HG03103 (cell line): ENCODE data around the gene DCAF7.

ENCODE experiments used
- ATAC-seq: cut with Tn5 transposase; IDR thresholded peaks from one replicate; pipeline ENCODE4 v1.9.1; 2021; ENCODE audit warnings: low read depth; ENCODE audit not compliant: unreplicated experiment

Gene DCAF7, protein sequence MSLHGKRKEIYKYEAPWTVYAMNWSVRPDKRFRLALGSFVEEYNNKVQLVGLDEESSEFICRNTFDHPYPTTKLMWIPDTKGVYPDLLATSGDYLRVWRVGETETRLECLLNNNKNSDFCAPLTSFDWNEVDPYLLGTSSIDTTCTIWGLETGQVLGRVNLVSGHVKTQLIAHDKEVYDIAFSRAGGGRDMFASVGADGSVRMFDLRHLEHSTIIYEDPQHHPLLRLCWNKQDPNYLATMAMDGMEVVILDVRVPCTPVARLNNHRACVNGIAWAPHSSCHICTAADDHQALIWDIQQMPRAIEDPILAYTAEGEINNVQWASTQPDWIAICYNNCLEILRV

DNA sequence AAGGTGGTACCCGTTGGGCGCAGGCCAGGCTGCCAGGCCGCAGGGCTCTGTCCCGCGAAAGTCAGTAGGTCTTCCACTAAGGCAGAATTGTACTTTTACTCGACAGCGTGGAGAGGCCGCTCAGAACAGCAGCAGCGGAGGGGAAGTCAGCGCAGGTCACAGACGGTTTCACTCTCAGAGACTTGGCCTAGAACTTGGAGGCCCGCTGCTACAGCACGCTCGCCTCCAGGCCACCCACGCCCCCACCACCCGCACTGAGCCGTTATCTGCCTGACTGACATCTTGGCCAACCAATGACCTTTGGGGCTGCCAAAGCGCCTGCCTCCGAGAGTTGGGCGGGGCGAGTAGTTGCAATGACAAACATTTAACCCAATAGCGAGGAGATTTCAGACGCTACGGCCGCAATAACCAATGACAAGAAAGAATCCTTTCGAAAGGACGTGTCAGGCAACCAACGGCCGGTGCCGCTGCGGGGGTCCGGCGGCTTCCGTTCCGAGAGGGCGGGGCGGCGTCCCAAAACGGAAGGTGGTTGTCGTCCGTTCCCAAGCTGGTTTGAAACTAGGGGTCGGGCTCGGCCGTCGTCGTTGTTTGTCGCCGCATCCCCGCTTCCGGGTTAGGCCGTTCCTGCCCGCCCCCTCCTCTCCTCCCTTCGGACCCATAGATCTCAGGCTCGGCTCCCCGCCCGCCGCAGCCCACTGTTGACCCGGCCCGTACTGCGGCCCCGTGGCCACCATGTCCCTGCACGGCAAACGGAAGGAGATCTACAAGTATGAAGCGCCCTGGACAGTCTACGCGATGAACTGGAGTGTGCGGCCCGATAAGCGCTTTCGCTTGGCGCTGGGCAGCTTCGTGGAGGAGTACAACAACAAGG is at the start of gene DCAF7:
Gene DCAF7 (plus strand): TSS at position 532 of the 871 bp plus-strand sequence. CDS start 201 bp downstream, at position 733.
- peak; percentile 91 for ATAC-seq

- ATAC-seq = no peak
Measured at GRCh38 chr17:63500543-63501390, 49.5 kb upstream of the DCAF7 start.

DNA sequence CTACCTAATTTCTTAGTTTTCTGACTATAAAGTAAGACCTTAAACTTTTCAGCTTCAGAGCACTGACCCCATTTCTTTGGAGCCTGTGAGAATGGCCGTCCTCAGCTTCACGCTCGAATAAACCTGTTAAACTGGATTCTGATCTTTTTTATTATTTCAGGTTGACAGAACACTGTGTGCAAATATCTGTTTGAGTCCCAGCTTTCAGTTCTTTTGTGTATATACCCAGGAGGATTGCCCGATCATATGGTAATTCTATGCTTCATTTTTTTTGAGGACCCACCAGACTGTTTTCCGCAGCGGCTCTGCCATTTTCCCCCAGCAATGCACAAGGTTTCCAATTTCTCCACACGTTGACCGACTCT is 47.0 kb upstream of the DCAF7 start:
- ATAC-seq = no peak

DNA sequence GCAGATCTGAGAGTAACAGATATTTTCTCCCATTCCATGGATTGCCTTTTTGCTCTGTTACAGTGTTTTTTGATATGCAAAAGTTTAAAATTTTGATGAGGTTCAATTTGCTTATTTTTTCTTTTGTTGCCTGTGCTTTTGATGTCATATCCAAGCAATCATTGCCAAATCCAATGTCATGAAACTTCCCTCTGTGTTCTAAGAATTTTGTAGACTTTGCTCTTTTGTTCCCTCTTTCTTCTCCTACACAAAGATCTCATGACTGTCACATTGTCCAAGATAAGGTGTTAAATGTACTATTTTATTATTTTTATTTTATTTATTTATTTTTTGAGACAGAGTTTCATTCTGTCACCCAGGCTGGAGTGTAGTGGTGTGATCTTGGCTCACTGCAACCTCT is 46.0 kb upstream of the DCAF7 start:
- ATAC-seq = no peak

- ATAC-seq = no peak
Measured at GRCh38 chr17:63505341-63505740, 44.9 kb upstream of the DCAF7 start.

DNA sequence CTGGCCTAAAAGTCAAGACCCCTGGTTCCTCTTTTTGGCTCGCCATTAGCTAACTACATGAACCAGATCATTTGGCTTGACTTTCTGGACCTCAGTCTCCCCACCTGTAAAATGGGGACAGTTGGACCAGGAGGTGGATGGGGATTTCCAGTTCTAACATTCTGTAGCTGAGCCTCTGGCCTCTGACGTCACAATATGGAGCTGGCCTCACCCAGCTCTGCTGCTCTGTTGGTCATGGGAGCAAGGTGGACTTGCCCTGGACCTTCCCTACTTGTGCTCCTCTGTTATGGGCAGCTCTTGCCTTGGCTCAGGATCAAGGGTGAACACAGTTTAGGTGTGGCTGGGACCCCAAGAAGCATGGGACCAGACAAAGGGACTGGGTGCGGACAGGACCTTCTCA is 43.6 kb upstream of the DCAF7 start:
- no peak for ATAC-seq

DNA sequence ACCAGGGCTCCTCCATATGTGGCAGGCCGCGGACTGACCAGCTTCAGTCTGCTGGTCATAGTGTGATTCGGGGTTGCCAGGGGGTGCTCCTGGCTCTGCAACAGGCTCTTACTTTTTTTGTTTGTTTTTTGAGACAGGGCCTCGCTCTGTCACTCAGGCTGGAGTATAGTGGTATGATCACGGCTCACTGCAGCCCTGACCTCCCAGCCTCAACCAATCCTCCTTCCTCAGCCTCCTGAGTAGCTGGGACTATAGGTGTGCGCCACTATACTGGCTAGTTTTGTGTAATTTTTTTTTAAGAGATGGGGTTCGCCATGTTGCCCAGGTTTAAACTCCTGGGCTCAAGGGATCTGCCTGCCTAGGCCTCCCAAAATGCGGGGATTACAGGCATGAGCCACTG is 38.9 kb upstream of the DCAF7 start:
- no peak for ATAC-seq

- ATAC-seq = no peak
Measured at GRCh38 chr17:63512388-63512787, 37.9 kb upstream of the DCAF7 start.

GRCh38 chr17:63512896-63513644 is 37.2 kb upstream of the DCAF7 start:
- ATAC-seq = no peak

DNA sequence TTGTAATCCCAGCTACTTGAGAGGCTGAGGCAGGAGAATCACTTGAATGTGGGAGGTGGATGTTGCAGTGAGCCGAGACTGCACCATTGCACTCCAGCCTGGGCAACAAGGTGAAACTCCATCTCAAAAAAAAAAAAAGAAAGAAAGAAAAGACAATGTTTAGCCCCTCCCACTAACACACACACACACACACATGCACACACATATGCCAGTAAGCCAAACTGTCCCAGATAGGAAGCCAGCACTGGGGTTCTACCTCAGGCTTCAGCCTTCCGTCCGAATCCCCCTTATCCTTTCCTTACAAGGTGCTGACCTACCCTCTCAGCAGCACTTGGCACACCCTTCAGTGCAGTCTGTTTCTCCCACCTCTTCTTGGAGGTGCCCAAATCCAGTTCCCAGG is 35.8 kb upstream of the DCAF7 start:
- ATAC-seq = no peak

DNA sequence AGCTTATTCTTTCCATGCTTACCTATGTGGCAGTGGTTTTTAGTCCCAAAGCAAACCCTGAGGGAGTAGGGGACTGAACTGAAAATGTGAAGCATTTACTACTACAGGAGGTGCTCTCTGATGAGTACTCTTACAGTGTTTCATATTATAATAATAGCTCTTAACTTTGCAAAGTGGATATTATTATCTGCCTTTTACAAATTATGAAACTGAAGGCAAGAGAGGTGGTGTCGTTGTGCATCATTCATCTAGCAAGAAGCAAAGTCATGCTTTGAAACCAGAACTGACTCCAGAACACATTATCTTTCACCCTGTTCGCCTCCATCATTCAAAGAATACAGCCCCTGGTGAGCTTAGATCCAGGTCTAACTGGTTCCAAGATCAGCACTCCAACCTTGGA is 35.3 kb upstream of the DCAF7 start:
- no peak for ATAC-seq

DNA sequence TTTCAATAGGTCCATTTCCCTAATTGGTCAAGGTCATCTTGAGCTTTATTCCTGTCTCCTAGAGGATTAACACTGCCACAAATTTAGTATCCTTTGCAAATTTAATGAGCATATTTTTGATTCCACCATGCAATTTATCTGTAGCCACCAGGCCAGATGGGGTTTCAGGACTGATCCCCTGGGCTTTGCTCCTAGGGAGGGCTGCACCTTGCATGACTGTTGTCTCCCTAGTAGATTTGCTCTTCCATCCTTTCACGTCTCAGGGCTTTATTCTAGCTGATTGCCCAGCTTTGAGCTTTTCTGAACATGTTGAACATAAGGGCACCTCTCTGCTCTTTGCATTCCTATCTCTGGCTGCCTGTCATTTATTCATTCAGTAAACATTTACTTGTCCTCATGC is 34.9 kb upstream of the DCAF7 start:
- ATAC-seq = no peak

- no peak for ATAC-seq
Measured at GRCh38 chr17:63516910-63517824, 33.1 kb upstream of the DCAF7 start.

DNA sequence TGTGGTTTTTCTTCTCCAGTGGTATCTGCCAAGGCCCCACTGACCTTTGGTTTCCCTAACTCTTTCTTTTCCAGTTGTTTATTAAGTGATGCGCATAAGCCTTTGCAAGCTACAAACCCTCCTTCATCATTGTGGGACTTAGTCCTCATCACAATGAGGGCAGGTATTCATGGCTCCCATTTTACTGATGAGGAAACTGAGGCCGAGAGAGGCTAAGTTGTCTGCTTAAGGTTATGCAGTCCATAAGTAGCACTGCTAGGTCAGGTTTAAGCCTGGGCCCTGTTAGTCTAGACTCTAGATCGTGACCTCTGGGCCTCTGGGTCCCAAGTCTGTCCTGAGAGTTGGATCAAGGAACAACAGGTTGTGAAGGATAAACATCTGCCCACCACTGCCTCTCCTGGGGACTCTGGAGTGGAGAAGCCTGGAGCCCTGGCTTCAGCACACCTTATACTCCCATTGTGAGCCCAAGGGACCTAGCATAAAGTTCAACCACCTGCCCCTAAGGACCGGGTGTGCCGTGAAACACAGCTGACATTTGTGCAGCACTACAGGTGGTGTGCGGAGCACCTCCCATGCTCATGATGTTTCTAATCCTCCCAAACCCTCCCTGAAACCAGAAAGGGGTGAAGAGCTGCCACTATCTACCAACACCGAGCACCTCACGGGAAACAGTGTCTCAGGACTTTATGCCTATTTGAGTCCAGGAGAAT is 32.3 kb upstream of the DCAF7 start:
- ATAC-seq = no peak

DNA sequence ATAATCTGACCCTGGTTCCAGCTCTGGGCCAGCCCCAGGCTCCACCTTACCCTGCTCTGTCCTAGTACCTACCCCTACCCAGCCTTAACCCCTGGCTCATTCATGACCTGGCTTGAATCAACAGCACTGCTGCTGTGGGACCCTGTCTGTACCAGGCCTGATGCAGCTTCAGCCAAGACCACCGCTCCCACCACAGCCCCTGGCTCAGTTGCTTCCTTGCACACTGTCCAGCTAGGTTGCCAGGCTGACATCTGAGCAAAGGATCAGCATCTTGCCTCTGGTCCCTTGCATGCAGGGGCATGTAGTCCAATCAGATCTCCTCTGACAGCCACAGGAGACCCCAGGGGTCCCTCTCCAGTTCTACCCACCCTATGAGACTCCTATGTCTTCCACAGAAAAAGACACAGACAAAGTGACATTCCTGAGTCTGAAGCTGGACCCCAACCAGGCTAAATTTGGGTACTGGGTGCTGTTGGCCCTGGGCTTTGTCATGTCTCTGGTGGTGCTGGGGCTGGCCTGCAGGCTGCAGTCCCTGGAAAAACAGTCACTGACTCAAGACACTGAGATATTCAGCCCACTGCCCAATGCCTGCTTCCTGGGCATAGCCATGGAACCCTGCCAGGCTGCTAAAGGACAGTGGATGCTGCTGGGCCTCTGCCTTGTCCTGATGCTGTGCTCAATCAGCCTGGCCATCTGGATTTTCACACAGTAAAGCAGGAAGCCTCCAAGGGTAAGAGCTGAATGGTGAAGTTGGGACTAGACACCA is 31.0 kb upstream of the DCAF7 start:
- ATAC-seq = no peak

DNA sequence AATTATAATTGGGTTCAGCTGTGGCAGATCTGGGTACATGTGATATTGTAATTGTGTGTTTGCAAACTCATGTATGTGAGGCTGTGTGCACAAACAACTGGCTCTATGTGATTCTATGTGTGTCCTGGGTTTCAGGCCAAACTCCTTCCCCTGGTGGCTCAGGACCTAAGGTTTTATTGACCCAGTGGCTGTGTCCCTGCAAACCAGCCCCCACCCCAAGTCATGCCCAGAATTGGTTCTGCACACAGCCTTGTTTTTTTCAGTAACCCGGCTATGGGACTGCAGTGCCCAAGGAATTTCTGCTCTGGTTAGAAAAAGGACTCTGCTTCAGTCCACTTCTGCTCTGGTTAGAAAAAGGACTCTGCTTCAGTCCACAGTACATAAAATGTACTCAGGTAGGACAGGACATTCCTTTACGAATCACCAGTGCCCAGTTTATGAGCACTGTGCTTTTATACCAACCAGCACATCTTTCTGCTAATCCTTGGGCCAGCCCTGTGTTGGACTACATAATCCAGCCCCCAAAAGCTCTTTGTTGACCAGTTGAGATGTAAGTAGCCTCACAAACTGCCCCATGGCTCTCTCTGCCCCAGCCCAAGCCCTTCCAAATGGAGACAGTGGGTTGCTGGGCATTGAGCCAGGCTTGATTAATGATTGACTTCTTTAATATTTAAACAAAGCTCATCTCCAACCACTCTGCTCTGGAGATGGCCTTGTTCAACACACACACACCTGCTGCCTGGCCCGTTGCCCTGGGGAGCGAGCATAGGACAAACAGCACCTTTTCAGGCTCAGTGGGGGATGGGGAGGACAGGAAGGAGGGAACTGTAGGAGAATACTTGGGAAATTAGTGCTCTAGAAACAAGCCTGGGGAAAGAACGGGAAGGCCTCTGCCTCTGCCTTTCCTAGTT is 30.1 kb upstream of the DCAF7 start:
- no peak for ATAC-seq
